ENCODE measurements around the gene TCP11. TPM values are rescaled to one million over a fixed set of nuclear protein-coding genes. Genes with fewer than 3 reads are reported as not detected.

Gene TCP11
- polyA plus RNA-seq, 1 of the 3 experiments (the other 2 are of a cell fraction) = 0.16 TPM

GRCh38 chr6:35178012-35178411, 36.9 kb upstream of the TCP11 start:
- H3F3A ChIP-seq (replicated peaks; ENCODE audit: insufficient read depth) = peaks cover 25% of the 10 kb centered on the region
- no peaks in the 10 kb centered on the region for H4K20me1 ChIP-seq (ENCODE audit: insufficient read depth)
- CTCF ChIA-PET = no interaction called here
- no peak for TF ChIP-seq ZBTB33 (IDR thresholded peaks at IDR 0.05; ENCODE audit: borderline replicate concordance, low read depth)
- no peak for TF ChIP-seq RFX5 (IDR thresholded peaks at IDR 0.05; ENCODE audit: low read length)
- no peak for TF ChIP-seq JUND (IDR thresholded peaks at IDR 0.05)
- no peak for TF ChIP-seq RXRA (IDR thresholded peaks at IDR 0.05; ENCODE audit: borderline replicate concordance, low read depth)
- TF ChIP-seq FOSL2 (IDR thresholded peaks at IDR 0.05; ENCODE audit: borderline replicate concordance, low read depth) = no peak
- TF ChIP-seq USF2 (IDR thresholded peaks at IDR 0.05; ENCODE audit: borderline replicate concordance, low read depth, low read length) = no peak
- WGBS (ENCODE audit: low lambda C conversion rate) = 71% methylated on average over 2 of the region's 2 CpGs
- 0 out of 2 replicates have a peak overlapping the region, but pooled peaks have one; percentile 6 for H3K9ac ChIP-seq
- peak overlapping the region; percentile 7; the same call in 1 of the 2 replicates for H3K4me2 ChIP-seq
- H3K4me1 ChIP-seq (ENCODE audit: control insufficient read depth in 1 of 2, insufficient read depth in 2 of 2, low read depth in 1 of 2, low read length in 1 of 2) = peaks cover 0 to 22% of the 10 kb centered on the region in 2 experiments; a peak in 3 of 4 replicates
- H3K9me3 ChIP-seq = no peaks in the 10 kb centered on the region
- POLR2A ChIA-PET = no interaction called here
- H3K4me3 ChIP-seq (ENCODE audit: low read depth in 2 of 2, low read length in 1 of 2) = no peak overlapping the region
- H3K79me2 ChIP-seq (ENCODE audit: insufficient read depth) = no peaks in the 10 kb centered on the region
- DNase-seq = no peak
- H3K27me3 ChIP-seq (ENCODE audit: insufficient read depth) = no peaks in the 10 kb centered on the region
- no peaks in the 10 kb centered on the region for H3K36me3 ChIP-seq (replicated peaks in 1 of 2; ENCODE audit: control insufficient read depth in 1 of 2, insufficient read depth in 2 of 2, low read length in 1 of 2)
- H3K9me2 ChIP-seq = no peaks in the 10 kb centered on the region
- peak overlapping the region in 1 of 2 experiments; percentile 54; a peak in 2 of 4 replicates for H3K27ac ChIP-seq (ENCODE audit: low read depth in 2 of 2, low read length in 1 of 2)
- H2AFZ ChIP-seq (ENCODE audit: low read depth) = no peak overlapping the region

- Histone ChIP-seq H2AFZ (ENCODE audit: low read depth) (peak overlapping the region; percentile 16; the same call in 1 of the 2 replicates), H3K4me3 (ENCODE audit: low read depth in 2 of 2, low read length in 1 of 2) (no peak overlapping the region), H3K4me2 (peak overlapping the region; percentile 7; the same call in 1 of the 2 replicates), H3K9me2 (no peaks in the 10 kb centered on the region), H3K9me3 (no peaks in the 10 kb centered on the region), H3K27me3 (ENCODE audit: insufficient read depth) (no peaks in the 10 kb centered on the region), H3K27ac (ENCODE audit: low read depth in 2 of 2, low read length in 1 of 2) (peak overlapping the region in 1 of 2 experiments; percentile 54; a peak in 2 of 4 replicates), H3K36me3 (replicated peaks in 1 of 2; ENCODE audit: control insufficient read depth in 1 of 2, insufficient read depth in 2 of 2, low read length in 1 of 2) (no peaks in the 10 kb centered on the region), H3K79me2 (ENCODE audit: insufficient read depth) (no peaks in the 10 kb centered on the region), H3F3A (replicated peaks; ENCODE audit: insufficient read depth) (peaks cover 23% of the 10 kb centered on the region), H3K4me1 (ENCODE audit: control insufficient read depth in 1 of 2, insufficient read depth in 2 of 2, low read depth in 1 of 2, low read length in 1 of 2) (peaks cover 0 to 22% of the 10 kb centered on the region in 2 experiments; a peak in 3 of 4 replicates), H4K20me1 (ENCODE audit: insufficient read depth) (no peaks in the 10 kb centered on the region), H3K9ac (0 out of 2 replicates have a peak overlapping the region, but pooled peaks have one; percentile 6)
- no peak for DNase-seq
- TF ChIP-seq SIN3A (IDR thresholded peaks at IDR 0.05; ENCODE audit: borderline replicate concordance, low read depth, low read length) (no peak), MXI1 (IDR thresholded peaks at IDR 0.05; ENCODE audit: low read depth, low read length) (no peak), RXRA (IDR thresholded peaks at IDR 0.05; ENCODE audit: borderline replicate concordance, low read depth) (no peak), IRF3 (IDR thresholded peaks at IDR 0.05; ENCODE audit: low read depth, low read length) (no peak), GABPA (IDR thresholded peaks at IDR 0.05; ENCODE audit: low read depth) (no peak), TAF1 (IDR thresholded peaks at IDR 0.05; ENCODE audit: borderline replicate concordance, low read depth, low read length) (no peak), USF1 (IDR thresholded peaks at IDR 0.05; ENCODE audit: borderline replicate concordance, low read depth) (no peak), CTCF (IDR thresholded peaks at IDR 0.05) (no peak), RFX5 (IDR thresholded peaks at IDR 0.05; ENCODE audit: low read length) (no peak), USF2 (IDR thresholded peaks at IDR 0.05; ENCODE audit: borderline replicate concordance, low read depth, low read length) (no peak), PBX3 (IDR thresholded peaks at IDR 0.05) (no peak), TEAD4 (IDR thresholded peaks at IDR 0.05; ENCODE audit: borderline replicate concordance, insufficient read depth) (no peak), RCOR1 (IDR thresholded peaks at IDR 0.05; ENCODE audit: low read length) (no peak)
- ChIA-PET CTCF (no interaction called here), POLR2A (no interaction called here)
- WGBS (ENCODE audit: low lambda C conversion rate) = 35% methylated on average over 2 of the region's 2 CpGs
Observed at GRCh38 chr6:35177596-35177995, 36.5 kb upstream of the TCP11 start.

Data from SK-N-SH (cell line).